GF-D8 (cell line): ENCODE results near the gene PTGES3.
"Not testable (repeated sequence)": the region's sequence is repeated elsewhere in the genome, so short reads cannot be mapped to it uniquely, and the experiment has no call there.

ENCODE experiments used
- DNase-seq: peaks from one replicate; lab custom pipeline; 2025; lab: John Stamatoyannopoulos, UW

The PTGES3 gene

DNA sequence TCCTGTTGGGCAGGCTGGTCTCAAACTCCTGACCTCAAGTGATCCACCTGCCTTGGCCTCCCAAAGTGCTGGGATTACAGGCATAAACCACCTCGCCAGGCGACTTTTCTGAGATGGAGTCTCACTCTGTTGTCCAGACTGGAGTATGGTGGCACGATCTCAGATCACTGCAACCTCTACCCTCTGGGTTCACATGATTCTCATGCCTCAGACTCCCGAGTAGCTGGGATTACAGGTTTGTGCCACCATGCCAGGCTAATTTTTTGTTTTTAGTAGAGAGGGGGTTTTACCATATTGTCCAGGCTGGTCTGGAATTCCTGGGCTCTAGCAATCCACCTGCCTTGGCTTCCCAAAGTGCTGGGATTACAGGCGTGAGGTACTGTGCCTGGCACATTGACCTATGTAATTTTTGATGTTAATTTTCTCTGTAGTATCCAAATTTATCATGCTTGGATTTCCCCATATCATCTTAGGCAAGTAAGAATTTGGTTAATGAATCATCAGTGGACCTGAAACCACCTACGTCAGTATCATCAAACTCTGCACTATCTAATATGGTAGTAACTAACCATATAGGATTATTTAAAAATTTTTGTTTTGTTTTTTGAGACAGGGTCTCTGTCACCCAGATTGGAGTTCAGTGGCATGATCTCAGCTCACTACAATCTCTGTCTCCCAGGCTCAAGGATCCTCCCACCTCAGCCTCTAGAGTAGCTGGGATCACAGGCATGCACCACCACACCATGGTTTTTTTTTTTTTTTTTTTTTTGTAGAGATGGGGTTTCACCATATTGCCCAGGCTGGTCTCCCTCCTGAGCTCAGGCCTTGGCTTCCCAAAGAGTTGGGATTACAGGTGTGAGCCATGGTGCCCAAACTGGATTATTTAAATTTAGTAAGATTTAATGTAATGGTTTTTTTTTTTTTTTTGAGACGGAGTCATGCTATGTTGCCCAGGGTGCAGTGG is 30.4 kb downstream of the PTGES3 start:
- no peak for DNase-seq

- DNase-seq = not testable (repeated sequence)
These were observed 34.3 kb downstream of the PTGES3 start for GRCh38 chr12:56653781-56654180.

GRCh38 chr12:56648023-56648422 is 40.1 kb downstream of the PTGES3 start:
- not testable (repeated sequence) for DNase-seq

DNA sequence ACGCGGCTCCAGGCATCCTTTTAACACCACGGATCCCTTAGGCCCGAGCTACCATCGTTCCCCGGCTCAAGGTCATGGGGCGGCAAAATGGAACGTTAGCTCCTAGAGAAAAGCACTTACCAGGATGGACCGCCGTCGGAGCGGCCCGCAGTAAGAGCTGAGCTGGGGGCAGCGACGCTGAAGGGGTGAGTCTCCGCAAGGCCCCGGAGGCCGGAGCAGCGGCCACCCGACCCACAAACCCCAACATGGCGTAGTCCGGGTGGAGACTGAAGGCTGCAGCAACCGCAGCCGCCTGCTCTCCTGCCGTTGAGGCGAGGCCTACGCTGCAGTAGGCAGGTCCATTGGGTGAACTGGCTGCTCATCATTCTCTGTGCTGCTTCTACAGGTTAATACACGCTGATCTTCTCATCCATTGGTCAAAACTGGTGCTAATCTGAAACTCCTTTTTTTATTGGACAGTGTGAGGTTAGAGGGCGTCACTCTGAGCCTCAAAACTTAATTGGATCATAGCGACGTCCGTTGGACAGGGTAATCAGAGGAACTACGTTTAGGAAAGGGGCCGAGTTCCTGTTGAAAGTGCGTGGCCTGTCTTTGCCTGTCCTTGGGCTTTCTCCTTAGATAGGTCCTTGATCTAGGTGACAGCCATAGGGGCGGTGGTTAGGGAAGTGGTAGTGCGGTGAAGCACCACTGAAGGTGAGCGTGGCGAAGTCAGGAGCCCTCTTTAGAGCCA is 42.2 kb downstream of the PTGES3 start, which contains the start of gene ATP5F1B:
Gene ATP5F1B, minus strand, starts transcription at position 268 of the 730 bp plus-strand sequence. Its CDS starts 21 bp downstream, at position 247.
- DNase-seq = peak; percentile 100

DNA sequence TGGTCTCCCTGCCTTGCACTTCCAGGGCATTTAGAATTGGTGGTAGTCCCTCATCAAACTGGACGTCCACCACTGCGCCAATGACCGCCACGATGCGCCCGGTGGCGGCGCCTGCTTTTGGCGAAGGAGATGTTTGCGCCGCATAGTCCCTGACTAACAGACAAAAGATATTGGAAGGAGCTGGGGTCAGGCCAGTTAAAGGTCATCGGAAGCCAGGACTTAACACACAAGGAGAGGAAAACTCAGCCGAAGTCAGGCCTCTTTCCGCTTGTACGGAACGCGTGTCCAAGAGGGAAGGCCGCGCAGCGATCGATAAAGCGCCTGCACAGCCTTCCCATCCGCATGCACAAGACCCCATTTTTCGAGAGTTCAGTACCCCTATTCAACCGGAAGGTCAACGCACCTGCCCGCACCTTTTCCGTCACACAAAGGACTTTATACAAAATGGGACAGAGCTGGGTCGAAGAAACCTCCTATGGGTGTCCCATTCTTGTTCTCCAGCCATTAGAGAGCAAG is 42.8 kb downstream of the PTGES3 start:
- no peak for DNase-seq

DNA sequence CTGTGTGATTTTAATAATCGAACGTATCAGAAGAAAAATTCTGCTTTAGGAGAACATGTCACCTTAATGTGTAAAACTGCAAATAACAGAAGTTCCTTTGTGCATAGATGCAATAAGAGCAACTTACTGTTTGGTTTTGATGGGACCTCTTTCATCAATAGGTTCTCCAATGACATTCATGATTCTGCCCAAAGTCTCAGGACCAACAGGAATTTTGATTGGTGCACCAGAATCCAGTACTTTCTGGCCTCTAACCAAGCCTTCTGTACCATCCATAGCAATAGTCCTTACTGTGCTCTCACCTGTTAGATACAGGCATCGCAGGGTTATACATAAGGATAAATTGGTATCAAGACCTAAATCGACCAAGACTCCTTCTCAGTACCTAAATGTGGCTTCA is 43.4 kb downstream of the PTGES3 start:
- DNase-seq = no peak

GRCh38 chr12:56641219-56641618 is 46.9 kb downstream of the PTGES3 start:
- no peak for DNase-seq

DNA sequence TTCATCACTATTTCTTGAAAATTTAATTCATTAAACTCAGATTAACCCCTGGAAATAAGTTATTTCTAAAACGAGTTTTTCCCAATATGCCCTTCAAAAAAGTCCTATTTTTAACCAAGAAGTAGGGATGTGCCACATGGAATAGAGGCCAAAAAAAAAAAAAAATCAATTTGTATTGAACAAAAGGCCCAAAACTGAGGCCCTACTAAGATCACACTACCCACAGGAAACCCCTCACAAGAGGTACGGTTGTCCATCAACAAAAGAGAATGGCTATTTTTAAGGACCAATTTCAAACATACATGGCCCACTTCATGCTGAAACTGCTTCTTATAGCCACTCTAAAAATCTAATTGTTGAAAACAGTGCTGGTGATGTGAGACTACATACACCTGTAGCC is 50.5 kb downstream of the PTGES3 start:
- DNase-seq = no peak

- DNase-seq = peak; percentile 87
These were observed 51.2 kb downstream of the PTGES3 start for GRCh38 chr12:56636675-56637540.

- DNase-seq = peak; percentile 76
These were observed 52.0 kb downstream of the PTGES3 start for GRCh38 chr12:56635806-56636674.

GRCh38 chr12:56634837-56635791 is 53.0 kb downstream of the PTGES3 start:
- peak; percentile 56 for DNase-seq

GRCh38 chr12:56634242-56634836 is 53.7 kb downstream of the PTGES3 start:
- no peak for DNase-seq

GRCh38 chr12:56633468-56634241 is 54.4 kb downstream of the PTGES3 start:
- no peak for DNase-seq

- DNase-seq = no peak
These were observed 55.2 kb downstream of the PTGES3 start for GRCh38 chr12:56632701-56633467.

- DNase-seq = peak; percentile 14
These were observed 56.0 kb downstream of the PTGES3 start for GRCh38 chr12:56631790-56632700.

GRCh38 chr12:56630180-56630632 is 57.9 kb downstream of the PTGES3 start, which contains the start of gene BAZ2A:
TSS of gene BAZ2A (minus strand) at chr12:56630326. CDS start at chr12:56617530, 12,796 bp downstream.
- DNase-seq = peak; percentile 39
